Calu3 (cell line): ENCODE results near the gene CDCA5. TPM values are rescaled to one million over a fixed set of nuclear protein-coding genes. Genes with fewer than 3 reads are reported as not detected.
A peak's percentile ranks its signal among the peaks of the same experiment; 100 is the strongest.

Source experiments
- BruUV-seq: library from RNA; stranded (reverse); fragments of 400-500 nt; replicated peaks from 2 replicates; lab custom pipeline; 2021; lab: Mats Ljungman, UMichigan
- CTCF ChIA-PET: fragments of 300-600 bp; sonication (Branson Sonifier 250); formaldehyde crosslinking; loops from one replicate; lab custom pipeline; 2022; ENCODE audit warnings: antibody characterized with exemption; lab: Charles Lee
- DNase-seq: peaks from one replicate; pipeline ENCODE4 v3.0.0; 2022
- H3K27ac Mint-ChIP-seq: one replicate; pipeline ENCODE4 v1.8.0; 2022; ENCODE audit warnings: mixed read lengths; ENCODE audit not compliant: unreplicated experiment
- H3K27me3 Mint-ChIP-seq: one replicate; pipeline ENCODE4 v1.8.0; 2022; ENCODE audit warnings: mixed read lengths; ENCODE audit not compliant: unreplicated experiment
- H3K36me3 Mint-ChIP-seq: one replicate; pipeline ENCODE4 v1.8.0; 2022; ENCODE audit warnings: mild to moderate bottlenecking, moderate library complexity, mixed read lengths; ENCODE audit not compliant: insufficient read depth, unreplicated experiment
- H3K4me1 Mint-ChIP-seq: one replicate; pipeline ENCODE4 v1.8.0; 2022; ENCODE audit warnings: mild to moderate bottlenecking, low read depth, mixed read lengths; ENCODE audit not compliant: unreplicated experiment
- H3K4me3 Mint-ChIP-seq: one replicate; pipeline ENCODE4 v1.8.0; 2022; ENCODE audit warnings: mild to moderate bottlenecking, low read depth, moderate library complexity, mixed read lengths; ENCODE audit not compliant: unreplicated experiment
- H3K9me3 Mint-ChIP-seq: one replicate; pipeline ENCODE4 v1.8.0; 2022; ENCODE audit warnings: low read depth, mixed read lengths; ENCODE audit not compliant: unreplicated experiment
- CTCF ChIP-seq: fragments of 200-600 bp; IDR thresholded peaks from one replicate; pipeline ENCODE4 v1.8.0; 2022; ENCODE audit warnings: antibody characterized with exemption; ENCODE audit not compliant: unreplicated experiment
- intact Hi-C: fragments of 100-400 bp; cut with micrococcal nuclease; formaldehyde crosslinking; loops from one replicate; pipeline ENCODE4 v1.10.0; 2022; ENCODE audit not compliant: unreplicated experiment
- total RNA-seq: library from RNA; stranded (reverse); gene quantifications from 2 replicates; pipeline ENCODE4 v1.2.3, GENCODE V29; 2022

The CDCA5 gene
- total RNA-seq, 1 experiment from 2014 or later = 53.4 TPM

DNA sequence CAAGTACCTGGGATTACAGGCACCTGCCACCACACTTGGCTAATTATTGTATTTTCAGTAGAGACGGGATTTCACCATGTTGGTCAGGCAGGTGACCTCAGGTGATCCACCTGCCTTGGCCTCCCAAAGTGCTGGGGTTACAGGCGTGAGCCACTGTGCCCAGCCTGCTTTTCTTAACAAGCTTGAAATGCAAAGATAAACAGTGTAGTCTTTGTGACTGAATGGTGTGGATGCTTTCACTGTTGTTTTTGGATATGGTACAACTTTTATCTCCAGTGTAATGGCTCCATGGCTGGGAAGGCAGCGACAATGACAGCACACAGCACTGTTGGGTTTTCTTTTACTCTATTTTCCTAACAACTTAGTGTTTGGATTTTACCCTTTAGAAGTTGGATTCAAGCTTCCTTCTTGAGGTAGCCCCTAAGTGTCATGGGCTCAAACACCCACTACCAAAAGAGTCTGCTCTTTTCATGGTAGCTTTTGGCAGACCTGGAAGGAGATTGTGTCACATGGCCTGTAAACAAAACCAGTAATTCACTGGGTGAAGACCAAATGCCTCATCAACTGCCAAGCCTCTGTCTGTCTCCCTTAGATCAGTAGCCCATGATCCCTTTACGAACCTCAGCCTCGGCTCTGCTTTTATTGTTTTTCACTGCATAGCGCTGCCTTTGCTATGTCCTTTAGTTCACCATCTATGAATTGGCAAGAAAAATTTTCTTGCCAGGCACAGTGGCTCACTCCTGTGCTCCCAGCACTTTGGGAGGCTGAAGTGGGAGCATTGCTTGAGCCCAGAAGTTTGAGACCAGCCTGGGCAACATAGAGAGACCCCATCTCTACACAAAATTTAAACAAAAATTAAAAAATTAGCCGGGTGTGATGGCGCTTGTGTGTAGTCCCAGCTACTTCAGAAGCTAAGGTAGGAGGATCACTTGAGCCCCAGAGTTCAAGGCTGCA lies 18.6 kb upstream of the CDCA5 start:
- intact Hi-C loops = no loop called here
- peaks cover 5% of the 10 kb centered on the region for H3K4me1 Mint-ChIP-seq
- peaks cover 10% of the 10 kb centered on the region for H3K36me3 Mint-ChIP-seq
- no peaks in the 10 kb centered on the region for H3K9me3 Mint-ChIP-seq
- no peak for TF ChIP-seq CTCF
- no peak overlapping the region for H3K27ac Mint-ChIP-seq
- CTCF ChIA-PET = interaction anchor here (1.7 kb wide), 1 partner anchor 8 kb away, joined by 8 read pairs; no protein-coding TSS in a partner anchor
- DNase-seq = no peak
- no TSS peak for BruUV-seq
- H3K4me3 Mint-ChIP-seq = no peak overlapping the region
- H3K27me3 Mint-ChIP-seq = no peaks in the 10 kb centered on the region

- Mint-ChIP-seq H3K27ac (no peak overlapping the region), H3K36me3 (peaks cover 19% of the 10 kb centered on the region)
- CTCF ChIA-PET = interaction anchor here (1.7 kb wide), 1 partner anchor 10 kb away, joined by 8 read pairs; no protein-coding TSS in a partner anchor
Measured at GRCh38 chr11:65100674-65101350, 17.0 kb upstream of the CDCA5 start.

GRCh38 chr11:65096926-65097325 lies 13.1 kb upstream of the CDCA5 start:
- DNase-seq = no peak
- Mint-ChIP-seq H3K36me3 (peaks cover 12% of the 10 kb centered on the region), H3K4me3 (peak overlapping the region; percentile 70), H3K9me3 (no peaks in the 10 kb centered on the region), H3K27me3 (no peaks in the 10 kb centered on the region), H3K27ac (no peak overlapping the region), H3K4me1 (peaks cover 5% of the 10 kb centered on the region)
- TSS peak; percentile 45 for BruUV-seq
- CTCF ChIA-PET = interaction anchor here (1.2 kb wide), 1 partner anchor 31 kb away, joined by 3 read pairs; no protein-coding TSS in a partner anchor
- TF ChIP-seq CTCF = no peak
- intact Hi-C loops = no loop called here

More at GRCh38 chr11:65100674-65101350, 17.0 kb upstream of the CDCA5 start:
- Mint-ChIP-seq H3K9me3 (no peaks in the 10 kb centered on the region), H3K27me3 (no peaks in the 10 kb centered on the region), H3K4me1 (peaks cover 5% of the 10 kb centered on the region), H3K4me3 (no peak overlapping the region)
- no TSS peak for BruUV-seq
- DNase-seq = no peak
- intact Hi-C loops = no loop called here
- TF ChIP-seq CTCF = peak; percentile 40

DNA sequence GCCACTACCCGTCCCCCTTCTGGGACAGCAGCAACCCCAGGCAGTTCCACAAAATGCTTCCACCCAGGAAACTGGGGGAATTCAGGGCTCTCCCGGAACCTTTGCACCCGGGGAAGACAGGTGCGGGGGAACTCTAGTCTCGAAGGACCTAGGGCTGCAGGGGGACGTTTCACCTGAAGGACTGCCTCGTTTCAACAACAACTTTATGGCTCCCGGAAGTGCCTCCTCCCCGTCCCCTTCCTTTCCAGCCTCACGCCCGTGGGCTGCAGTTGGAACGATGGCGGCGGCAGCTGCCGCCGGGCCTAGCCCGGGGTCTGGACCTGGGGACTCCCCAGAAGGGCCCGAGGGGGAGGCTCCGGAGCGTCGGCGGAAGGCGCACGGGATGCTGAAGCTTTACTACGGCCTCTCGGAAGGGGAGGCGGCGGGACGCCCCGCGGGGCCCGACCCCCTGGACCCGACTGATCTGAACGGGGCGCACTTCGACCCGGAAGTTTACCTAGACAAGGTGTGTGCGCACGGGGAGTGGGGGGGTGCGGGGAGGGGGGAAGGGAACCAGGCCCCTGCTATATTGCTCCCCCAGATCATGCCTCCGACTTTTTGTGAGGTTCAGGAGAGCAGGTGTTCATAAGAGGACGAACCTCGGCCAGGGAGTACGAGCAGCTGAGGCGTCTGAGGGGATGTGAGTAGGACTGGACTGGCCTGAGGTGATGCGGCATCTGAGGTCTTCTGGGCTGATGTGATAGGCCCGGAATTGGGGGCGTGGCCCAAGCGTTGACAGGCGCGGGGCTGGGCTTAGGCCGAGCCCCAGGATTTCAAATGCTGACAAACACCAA lies 12.3 kb upstream of the CDCA5 start, which contains the start of gene VPS51:
Gene VPS51 (plus strand): TSS at position 241 of the 833 bp plus-strand sequence. CDS start 37 bp downstream, at position 278.
- peaks cover 12% of the 10 kb centered on the region for H3K36me3 Mint-ChIP-seq
- intact Hi-C loops = no loop called here
- peak within 1 kb of the TSS; percentile 70 for H3K4me3 Mint-ChIP-seq
- no TSS peak for BruUV-seq
- no peak for TF ChIP-seq CTCF
- CTCF ChIA-PET = interaction anchor here (1.2 kb wide), 1 partner anchor 30 kb away, joined by 3 read pairs; no protein-coding TSS in a partner anchor
- peak; percentile 86 for DNase-seq
- H3K9me3 Mint-ChIP-seq = no peaks in the 10 kb centered on the region
- no peaks in the 10 kb centered on the region for H3K27me3 Mint-ChIP-seq
- H3K4me1 Mint-ChIP-seq = peaks cover 5% of the 10 kb centered on the region
- H3K27ac Mint-ChIP-seq = peak within 1 kb of the TSS; percentile 56
